ENCODE data around the gene GRAMD2B. TPM values are rescaled to one million over a fixed set of nuclear protein-coding genes. Genes with fewer than 3 reads are reported as not detected.

GRAMD2B gene
- total and polyA plus RNA-seq, 2 of the 13 experiments (the other 11 are each of a cell fraction or from before 2014, with no cell fraction given) = 8.1 to 10.6 TPM

GRCh38 chr5:126480824-126481223 lies 57.6 kb downstream of the GRAMD2B start:
- no peak for FAIRE-seq
- in situ Hi-C loops (cut with HindIII; ENCODE audit: extremely low pct_ligation_motif_present, low pct_unique_long_range_greater_than_20kb) = no loop called here
- H3K36me3 ChIP-seq (replicated peaks in 1 of 2; ENCODE audit: control insufficient read depth in 1 of 2, insufficient read depth in 2 of 2, low read length in 2 of 2) = peaks cover 2 to 16% of the 10 kb centered on the region in 2 experiments

More at GRCh38 chr5:126480824-126481223, 57.6 kb downstream of the GRAMD2B start:
- Histone ChIP-seq H3K4me1 (ENCODE audit: insufficient read depth, low read length) (no peaks in the 10 kb centered on the region), H4K20me1 (ENCODE audit: insufficient read depth, low read length) (no peaks in the 10 kb centered on the region), H2AFZ (ENCODE audit: low read length) (no peak overlapping the region), H3K4me3 (replicated peaks in 1 of 3; ENCODE audit: insufficient read depth in 1 of 3, low read depth in 2 of 3, low read length in 3 of 3) (no peak overlapping the region), H3K4me2 (ENCODE audit: low read depth, low read length) (no peak overlapping the region), H3K79me2 (ENCODE audit: insufficient read depth, low read length) (no peaks in the 10 kb centered on the region), H3K27ac (ENCODE audit: extremely low read length, insufficient read depth, low read length) (no peak overlapping the region), H3K9me3 (ENCODE audit: low read length) (no peaks in the 10 kb centered on the region), H3K9ac (ENCODE audit: insufficient read depth, low read depth, low read length) (no peak overlapping the region), H3K27me3 (ENCODE audit: control insufficient read depth in 1 of 2, insufficient read depth in 2 of 2, low read length in 2 of 2) (no peaks in the 10 kb centered on the region)
- BruUV-seq (replicated peaks) = no TSS peak
- POLR2A ChIA-PET = interaction anchor here (3.2 kb wide), 1 partner anchor 9 kb away, joined by 13 read pairs; no protein-coding TSS in a partner anchor
- ATAC-seq (no peak), DNase-seq (ENCODE audit: low spot score) (no peak)
- CTCF ChIA-PET (ENCODE audit: low intra/inter-chr PET ratio, low total read pairs) = no interaction called here
- intact Hi-C loops (cut with micrococcal nuclease; ENCODE audit: unreplicated experiment) = no loop called here
- TF ChIP-seq ZNF768 (CRISPR knock-in tag; IDR thresholded peaks at IDR 0.05) (no peak), ZBTB26 (CRISPR knock-in tag; IDR thresholded peaks at IDR 0.05; ENCODE audit: borderline replicate concordance) (no peak), TAF15 (IDR thresholded peaks at IDR 0.05; ENCODE audit: low read depth, low read length, poor library complexity, severe bottlenecking) (no peak), HES4 (CRISPR knock-in tag; IDR thresholded peaks at IDR 0.05; ENCODE audit: borderline replicate concordance) (no peak), HNRNPL (IDR thresholded peaks at IDR 0.05; ENCODE audit: low read depth, low read length) (no peak), ZNF562 (CRISPR knock-in tag; IDR thresholded peaks at IDR 0.05; ENCODE audit: borderline replicate concordance) (no peak), NFIB (CRISPR knock-in tag; IDR thresholded peaks at IDR 0.05; ENCODE audit: borderline replicate concordance) (no peak), SNRNP70 (IDR thresholded peaks at IDR 0.05; ENCODE audit: low read depth, low read length) (no peak), IRF9 (CRISPR knock-in tag; IDR thresholded peaks at IDR 0.05; ENCODE audit: borderline replicate concordance) (no peak), MBNL3 (CRISPR knock-in tag; conservative IDR thresholded peaks at IDR 0.05) (no peak), SIN3B (IDR thresholded peaks at IDR 0.05; ENCODE audit: low read length) (no peak), YEATS4 (CRISPR knock-in tag; IDR thresholded peaks at IDR 0.05; ENCODE audit: borderline replicate concordance) (no peak)
- TF ChIP-seq, protein P1, sequence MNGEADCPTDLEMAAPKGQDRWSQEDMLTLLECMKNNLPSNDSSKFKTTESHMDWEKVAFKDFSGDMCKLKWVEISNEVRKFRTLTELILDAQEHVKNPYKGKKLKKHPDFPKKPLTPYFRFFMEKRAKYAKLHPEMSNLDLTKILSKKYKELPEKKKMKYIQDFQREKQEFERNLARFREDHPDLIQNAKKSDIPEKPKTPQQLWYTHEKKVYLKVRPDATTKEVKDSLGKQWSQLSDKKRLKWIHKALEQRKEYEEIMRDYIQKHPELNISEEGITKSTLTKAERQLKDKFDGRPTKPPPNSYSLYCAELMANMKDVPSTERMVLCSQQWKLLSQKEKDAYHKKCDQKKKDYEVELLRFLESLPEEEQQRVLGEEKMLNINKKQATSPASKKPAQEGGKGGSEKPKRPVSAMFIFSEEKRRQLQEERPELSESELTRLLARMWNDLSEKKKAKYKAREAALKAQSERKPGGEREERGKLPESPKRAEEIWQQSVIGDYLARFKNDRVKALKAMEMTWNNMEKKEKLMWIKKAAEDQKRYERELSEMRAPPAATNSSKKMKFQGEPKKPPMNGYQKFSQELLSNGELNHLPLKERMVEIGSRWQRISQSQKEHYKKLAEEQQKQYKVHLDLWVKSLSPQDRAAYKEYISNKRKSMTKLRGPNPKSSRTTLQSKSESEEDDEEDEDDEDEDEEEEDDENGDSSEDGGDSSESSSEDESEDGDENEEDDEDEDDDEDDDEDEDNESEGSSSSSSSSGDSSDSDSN (CRISPR knock-in tag; IDR thresholded peaks at IDR 0.05) = no peak
- TF ChIP-seq, protein P2, sequence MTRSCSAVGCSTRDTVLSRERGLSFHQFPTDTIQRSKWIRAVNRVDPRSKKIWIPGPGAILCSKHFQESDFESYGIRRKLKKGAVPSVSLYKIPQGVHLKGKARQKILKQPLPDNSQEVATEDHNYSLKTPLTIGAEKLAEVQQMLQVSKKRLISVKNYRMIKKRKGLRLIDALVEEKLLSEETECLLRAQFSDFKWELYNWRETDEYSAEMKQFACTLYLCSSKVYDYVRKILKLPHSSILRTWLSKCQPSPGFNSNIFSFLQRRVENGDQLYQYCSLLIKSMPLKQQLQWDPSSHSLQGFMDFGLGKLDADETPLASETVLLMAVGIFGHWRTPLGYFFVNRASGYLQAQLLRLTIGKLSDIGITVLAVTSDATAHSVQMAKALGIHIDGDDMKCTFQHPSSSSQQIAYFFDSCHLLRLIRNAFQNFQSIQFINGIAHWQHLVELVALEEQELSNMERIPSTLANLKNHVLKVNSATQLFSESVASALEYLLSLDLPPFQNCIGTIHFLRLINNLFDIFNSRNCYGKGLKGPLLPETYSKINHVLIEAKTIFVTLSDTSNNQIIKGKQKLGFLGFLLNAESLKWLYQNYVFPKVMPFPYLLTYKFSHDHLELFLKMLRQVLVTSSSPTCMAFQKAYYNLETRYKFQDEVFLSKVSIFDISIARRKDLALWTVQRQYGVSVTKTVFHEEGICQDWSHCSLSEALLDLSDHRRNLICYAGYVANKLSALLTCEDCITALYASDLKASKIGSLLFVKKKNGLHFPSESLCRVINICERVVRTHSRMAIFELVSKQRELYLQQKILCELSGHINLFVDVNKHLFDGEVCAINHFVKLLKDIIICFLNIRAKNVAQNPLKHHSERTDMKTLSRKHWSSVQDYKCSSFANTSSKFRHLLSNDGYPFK (CRISPR knock-in tag; IDR thresholded peaks at IDR 0.05; ENCODE audit: borderline replicate concordance) = no peak

Data from HepG2 (cell line).